ENCODE measurements around the gene NUP160.
"Not testable (repeated sequence)": the region's sequence is repeated elsewhere in the genome, so short reads cannot be mapped to it uniquely, and the experiment has no call there.

NUP160 gene

DNA sequence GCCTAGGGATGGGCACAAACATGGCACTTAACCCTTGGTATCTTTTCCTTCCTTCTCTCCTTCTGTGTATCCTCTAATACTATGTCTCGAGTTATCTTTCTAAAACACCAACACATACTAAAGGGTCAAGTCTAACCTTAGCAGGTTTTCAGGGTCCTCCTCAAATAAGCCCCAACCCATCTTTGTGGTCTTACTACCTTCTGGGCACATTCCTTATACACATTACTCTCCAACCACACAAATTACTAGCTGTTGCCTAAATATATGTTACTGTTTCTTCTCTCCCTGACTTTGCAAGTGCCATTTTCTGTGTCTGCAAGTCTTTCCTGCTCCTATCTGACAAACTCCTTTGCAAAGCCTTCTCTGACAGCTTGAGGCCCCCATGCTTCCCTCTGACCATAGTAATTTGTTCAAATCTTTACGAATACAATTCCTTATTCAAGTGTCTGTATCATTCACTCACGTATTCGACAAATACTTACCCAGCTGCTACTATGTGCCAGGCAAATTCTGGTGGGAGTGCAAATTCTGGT is 15.8 kb upstream of the NUP160 start:
- DNase-seq: no peak

DNA sequence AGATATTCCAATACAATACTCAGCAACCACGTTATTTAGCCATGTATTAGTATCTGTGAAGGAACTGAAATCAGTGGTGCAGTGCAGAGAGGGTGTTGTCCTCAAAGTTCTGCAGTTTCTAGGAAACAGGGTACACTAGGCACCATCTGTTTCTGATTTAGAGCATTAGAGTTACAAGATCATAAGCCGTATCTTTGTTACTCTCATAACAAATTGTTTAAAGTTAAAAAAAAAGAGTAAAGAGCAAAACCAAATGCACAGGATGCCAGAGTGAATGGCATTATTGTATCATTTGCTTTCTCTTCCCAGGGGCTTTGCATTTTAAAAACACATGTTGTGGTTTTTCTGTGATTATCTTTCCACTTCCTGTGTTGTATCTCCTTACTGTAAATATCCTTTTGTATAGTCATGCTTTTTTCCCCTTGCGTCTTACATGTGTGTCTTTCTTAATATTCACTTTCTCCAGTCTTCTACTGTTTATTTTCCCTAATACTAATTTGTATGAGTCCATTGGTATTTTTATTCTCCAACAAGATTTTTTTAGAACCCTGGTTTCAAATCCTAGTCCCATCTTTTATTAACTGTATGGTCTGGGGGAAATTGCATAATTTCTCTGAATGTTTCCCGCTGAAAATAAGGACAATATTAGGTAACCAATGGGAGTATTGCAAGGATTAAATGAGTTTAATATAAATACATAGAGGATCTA is 15.2 kb upstream of the NUP160 start:
- peak in 2 of 4 experiments; percentile 43 for DNase-seq

DNA sequence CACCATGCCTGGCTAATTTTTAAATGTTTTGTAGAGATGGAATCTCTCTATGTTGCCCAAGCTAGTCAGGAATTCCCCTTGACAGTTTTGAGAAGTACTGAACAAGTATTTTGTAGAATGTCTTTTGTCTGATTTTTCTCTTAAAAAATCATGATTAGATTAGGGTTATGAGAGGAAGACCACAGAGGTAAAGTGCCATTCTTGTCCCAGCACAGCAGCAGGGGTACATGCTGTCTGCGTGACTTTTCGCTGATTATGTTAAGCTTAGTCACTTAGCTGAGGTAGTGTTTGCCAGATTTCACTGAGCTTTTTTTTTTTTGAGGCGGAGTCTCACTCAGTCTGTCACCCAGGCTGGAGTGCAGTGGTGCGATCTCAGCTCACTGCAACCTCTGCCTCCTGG is 13.6 kb upstream of the NUP160 start:
- DNase-seq: peak in 3 of 4 experiments; percentile 20 to 38 (median 26)

DNA sequence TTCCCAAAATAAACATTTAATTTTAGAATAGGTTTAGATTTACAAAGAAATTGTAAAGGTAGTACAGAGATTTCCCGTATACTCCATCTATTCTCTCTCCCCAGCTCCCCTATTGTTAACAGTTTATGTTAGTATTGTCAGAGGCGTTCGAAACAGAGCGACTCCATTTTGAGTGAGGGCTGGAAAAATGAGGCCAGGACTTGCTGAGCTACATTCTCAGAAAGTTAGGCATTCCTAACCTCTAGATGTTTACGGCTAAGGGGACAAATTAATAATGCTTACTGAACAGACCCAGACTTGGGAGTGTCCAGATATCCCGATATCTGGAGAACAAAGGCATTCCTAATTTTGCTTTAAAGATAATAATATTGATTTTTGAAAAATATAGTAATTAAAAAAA is 12.4 kb upstream of the NUP160 start:
- no peak for DNase-seq

DNA sequence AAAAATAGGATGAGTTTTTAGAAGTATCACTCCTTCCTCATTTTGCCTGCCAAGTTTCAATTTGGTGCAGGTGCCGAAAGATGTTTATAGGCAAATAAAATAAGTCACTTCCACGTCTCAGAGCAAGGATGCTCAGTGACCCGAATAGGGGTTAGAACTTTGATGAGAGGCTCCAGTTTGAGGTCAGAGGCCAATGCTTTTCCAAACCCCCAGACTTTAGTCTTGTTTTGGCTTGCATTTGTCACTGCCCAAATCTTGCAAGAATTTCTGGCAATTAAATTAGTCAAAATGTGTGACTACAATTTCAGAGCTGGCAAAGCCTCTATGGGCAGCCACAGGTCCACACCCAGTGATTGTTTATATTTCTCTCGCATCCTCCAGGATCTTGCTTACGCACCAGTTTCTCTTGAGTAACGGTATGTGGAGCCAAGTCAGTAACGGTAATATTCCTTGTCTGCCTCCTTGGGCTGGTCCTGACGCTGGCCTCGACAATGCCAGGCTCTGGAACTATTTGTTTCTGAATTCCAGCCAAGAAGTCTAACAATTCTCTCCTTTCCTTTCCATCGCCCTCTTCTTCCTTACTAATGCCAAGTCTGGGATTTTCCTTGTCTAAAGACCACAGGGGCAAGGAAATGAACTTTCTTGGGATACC is 9.9 kb upstream of the NUP160 start:
- DNase-seq: no peak

DNA sequence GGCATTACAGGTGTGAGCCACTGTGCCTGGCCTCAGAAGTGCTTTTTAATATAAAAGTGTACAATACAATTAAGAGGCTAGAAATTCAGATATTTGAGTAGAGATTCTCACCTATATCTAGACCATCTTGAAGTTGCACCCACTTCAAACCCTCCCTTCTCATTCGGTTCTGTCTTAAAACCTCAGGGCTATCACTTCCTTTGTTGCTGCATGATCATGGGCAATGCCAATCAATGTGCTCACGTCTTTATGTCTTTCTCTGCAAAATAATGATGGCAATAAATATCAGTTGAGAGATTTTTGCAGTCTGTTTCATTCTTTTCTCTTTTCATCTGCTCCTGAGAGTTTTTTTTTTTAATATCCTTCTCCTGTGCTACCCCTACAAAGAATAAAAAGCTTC is 9.3 kb upstream of the NUP160 start:
- no peak for DNase-seq

DNA sequence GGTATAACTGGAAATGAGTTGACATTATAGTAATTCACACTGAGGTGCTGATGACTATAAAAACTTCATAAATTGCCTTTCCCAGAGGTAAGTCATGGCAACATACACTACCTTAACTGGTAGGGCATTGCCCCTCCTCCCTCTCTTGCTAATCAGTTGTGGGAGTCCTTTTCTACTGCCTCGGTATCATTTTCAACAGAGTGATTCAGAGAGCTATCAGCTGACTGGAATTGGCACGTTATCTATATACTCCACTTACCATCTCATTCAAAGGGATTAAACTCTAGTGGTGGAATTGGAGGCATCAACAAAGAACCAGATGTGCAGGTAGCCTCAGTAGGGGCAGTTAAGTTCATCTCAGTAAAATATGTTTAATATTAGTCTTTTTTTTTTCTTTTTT is 8.0 kb upstream of the NUP160 start:
- no peak for DNase-seq

DNA sequence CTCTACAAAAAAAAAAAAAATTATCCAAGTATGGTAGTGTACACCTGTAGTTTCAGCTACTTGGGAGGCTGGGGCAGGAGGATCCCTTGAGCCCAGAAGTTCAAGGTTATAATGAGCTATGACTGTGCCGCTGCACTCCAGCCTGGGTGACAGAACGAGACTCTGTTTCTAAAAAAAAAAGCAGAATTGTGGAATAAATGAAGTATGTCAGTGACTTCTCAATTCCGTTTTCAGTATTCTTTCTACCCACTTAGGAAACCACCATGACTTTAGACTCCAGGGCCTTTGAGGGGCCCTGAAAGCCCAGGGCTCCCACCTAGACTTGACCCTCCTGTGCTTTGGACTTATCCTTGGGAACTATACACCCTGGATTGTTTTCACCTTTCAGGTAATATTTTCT is 6.5 kb upstream of the NUP160 start:
- DNase-seq: peak in 2 of 4 experiments; percentile 38 to 40

DNA sequence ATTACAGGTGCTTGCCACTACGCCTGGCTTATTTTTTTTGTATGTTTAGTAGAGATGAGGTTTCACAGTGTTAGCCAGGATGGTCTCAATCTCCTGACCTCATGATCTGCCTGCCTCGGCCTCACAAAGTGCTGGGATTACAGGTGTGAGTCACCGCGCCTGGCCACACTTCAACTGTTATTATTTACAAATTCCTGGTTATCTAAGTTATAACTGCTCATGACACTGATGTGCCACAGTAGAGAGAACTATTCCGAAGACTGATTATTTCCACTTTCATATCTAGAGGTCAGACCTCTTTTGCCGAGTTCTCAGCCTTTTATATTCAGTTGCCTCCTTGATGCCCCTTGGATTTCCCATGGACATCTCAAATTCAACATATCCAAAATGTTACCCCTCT is 3.9 kb upstream of the NUP160 start:
- DNase-seq: no peak

DNA sequence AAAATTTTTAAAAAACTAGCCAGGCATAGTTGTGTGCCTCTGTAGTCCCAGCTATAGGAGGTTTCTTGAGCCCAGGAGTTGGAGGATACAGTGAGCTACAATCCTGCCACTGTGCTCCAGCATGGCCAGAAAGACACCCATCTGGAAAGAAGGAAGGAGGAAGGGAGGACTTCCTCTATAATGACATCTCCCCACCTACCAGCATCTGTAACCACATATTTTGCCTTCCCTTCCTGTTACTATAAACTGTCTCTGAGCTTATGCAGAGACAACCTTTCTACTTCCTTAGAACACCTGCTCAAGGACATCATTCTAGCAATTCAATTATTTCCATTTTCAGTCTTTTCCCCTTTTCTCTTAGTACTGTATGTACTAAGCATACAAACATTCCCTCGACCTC is 2.2 kb upstream of the NUP160 start:
- DNase-seq: peak in 1 of 4 experiments; percentile 34

DNA sequence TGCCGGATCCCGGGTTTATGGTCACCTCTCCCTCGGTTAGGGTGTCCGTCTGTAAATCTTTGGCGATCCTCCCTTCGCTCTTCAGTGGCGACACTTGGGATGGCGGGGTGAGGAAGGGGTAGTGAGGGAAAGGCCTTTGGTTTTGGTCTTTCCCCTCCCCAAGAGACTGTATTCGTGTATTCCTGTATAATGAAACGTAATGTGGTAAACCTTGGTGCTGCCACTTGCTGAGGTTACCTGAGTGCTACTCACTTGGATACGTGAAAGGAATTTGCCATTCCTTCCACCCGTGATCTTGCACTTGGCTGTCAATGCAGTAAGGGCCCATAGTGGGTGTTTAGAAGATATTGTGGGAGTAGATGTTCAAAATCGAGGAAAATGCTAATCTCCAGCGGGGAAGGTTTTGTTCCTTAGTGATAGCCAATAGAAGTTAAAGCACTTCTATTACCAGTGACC is 578 bp upstream of the NUP160 start:
- DNase-seq: no peak

DNA sequence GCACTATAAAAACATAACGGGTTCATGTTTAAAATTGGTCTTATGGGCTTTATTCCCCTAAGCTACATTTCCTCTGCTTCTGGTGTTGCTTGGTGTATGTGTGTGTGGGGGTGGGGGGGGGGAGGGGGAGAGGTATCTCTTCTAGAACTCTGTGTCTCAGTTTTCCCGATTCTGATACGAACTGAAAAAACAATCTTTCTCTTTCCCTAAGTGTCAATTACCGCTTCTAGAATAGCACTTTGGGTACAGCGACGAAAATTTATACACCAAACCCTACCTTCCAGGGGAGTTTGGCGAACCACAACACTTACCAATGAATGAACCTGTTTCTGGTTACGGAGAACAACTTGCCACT is 636 bp downstream of the NUP160 start:
- no peak for DNase-seq

DNA sequence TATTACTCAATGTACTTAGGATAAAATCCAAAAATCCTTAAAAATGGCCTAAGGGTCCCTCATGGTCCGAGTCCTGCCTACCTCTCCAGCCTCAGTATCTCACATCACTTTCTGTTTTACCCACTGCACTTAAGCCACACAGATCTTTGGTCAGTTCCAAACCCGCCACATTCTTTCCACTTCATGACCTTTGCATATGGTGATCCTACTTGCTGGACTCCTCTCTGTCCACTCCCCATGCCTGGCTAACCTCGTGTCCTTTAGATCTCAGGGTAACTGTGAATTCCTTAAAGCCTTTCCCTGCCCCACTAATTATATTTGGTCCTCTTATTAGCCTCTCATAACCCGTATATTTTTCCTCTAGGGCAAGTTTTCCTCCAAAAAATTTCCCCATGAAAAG is 1.2 kb downstream of the NUP160 start:
- DNase-seq: no peak

DNA sequence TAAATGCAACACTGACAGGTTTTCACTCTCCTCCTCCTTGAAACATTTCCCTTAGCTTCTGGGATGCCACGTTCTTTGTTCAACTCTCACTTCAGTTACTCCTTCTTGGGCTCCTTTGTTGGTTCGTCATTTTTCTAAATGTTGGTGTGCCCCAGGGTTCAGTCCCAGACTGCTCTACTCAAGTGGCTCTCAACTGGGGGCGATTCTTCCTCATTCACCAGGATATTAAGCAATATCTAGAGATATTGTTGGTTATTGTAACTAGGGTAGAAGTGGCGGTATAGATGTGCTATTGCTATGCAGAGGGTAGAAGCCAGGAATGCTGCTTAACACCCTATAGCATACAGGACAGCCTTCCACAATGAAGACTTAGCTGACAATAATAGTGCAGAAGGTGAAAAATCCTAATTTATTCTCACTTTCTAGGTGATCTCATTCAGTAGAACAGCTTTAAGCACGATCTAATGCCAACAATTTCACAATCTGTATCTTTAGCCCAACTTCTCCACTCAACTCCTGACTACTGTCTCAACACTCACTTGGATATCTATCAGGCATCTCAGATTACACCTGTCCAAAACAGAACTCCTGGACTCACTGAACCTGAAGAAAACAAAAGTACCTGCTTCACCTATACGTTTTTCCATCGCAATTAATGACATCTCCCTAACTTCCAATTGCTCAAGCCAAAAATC is 4.6 kb downstream of the NUP160 start:
- peak; percentile 52 to 77 (median 62) for DNase-seq

DNA sequence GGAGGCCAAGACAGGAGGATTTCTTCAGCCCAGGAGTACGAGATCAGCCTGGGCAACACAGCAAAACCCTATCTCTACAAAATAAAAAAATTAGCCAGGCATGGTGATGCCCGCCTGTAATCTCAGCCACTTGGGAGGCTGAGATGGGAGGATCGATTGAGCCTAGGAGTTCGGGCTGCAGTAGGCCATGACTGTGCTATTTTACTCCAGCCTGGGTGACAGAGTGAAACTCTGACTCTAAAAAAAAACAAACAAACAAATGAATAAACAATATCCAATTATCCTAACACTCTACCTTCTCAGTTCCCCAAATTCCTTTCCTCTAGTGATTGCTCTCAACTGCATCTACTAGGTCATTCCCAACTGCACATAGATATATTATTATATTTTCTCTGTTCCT is 5.4 kb downstream of the NUP160 start:
- no peak for DNase-seq

DNA sequence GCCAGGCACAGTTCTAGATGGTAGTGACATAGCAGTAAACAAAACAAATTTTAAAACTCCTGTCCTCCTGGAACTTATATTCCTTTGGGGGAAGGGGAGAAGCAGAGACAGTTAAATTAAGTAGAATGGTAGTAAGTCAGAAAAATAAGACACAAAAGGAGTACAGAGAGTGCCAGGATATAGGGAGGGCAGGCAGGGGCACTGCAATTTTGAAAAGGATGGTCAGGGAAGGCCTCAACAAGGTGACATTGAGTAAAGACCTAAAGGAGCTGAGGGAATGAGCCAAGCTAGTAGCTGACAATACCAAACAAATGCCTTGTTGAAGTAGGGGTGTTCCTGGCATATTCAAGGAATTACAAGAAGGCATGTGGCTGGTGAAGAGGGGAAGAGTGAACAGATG is 10.2 kb downstream of the NUP160 start:
- DNase-seq: no peak

DNA sequence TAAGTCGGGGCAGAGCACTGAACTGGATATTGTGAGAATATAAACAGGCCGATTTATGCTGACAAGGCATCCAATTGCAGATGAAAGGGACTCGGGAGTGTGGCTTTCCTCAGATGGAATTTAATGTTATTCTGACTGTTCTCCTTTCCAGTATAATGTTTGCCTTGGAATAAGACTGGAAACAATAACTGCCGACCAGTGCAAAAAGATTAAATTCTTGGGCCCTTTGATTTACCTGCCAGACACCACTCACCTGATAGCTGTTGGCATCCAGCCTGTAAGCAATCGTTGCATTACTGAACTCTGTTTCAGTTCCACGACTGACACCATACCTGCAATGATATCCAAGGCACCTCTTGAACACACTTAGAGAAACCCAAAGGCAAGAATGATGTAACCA is 10.9 kb downstream of the NUP160 start:
- DNase-seq: no peak

DNA sequence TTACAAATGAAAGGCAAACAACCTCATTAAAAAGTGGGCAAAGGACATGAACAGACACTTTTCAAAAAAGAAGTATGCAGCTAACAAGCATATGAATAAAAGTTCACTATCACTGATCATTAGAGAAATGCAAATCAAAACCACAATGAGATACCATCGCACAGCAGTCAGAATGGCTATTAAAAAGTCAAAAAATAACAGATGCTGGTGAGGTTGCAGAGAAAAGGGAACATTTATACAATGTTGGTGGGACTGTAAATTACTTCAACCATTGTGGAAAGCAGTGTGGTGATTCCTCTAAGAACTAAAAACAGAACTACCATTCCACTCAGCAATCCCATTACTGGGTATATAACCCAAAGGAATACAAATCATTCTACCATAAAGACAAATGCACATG is 18.1 kb downstream of the NUP160 start:
- not testable (repeated sequence) for DNase-seq

DNA sequence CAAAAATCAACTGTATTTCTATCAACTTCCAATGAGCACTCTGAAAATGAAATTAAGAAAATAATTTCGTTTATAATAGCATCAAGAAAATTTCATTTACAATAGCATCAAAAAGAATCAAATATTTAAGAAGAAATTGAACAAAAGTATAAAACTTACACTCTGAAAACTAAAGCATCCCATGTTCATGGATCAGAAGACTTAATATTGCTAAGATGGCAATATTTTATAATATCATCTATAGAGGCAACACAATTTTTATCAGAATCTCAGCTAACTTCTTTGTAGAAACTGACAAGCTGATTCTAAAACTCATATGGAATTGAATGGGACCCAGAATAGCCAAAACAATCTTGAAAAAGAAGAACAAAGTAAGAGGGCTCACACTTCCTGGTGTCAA is 19.9 kb downstream of the NUP160 start:
- DNase-seq: no peak

DNA sequence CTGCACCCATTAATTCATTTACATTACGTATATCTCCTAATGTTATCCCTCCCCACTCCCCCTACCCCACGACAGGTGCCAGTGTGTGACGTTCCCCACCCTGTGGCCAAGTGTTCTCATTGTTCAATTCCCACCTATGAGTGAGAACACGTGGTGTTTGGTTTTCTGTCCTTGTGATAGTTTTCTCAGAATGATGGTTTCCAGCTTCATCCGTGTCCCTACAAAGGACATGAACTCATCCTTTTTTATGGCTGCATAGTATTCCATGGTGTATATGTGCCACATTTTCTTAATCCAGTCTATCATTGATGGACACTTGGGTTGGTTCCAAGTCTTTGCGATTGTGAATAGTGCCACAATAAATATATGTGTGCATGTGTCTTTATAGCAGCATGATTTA is 25.5 kb downstream of the NUP160 start:
- DNase-seq: not testable (repeated sequence)

DNA sequence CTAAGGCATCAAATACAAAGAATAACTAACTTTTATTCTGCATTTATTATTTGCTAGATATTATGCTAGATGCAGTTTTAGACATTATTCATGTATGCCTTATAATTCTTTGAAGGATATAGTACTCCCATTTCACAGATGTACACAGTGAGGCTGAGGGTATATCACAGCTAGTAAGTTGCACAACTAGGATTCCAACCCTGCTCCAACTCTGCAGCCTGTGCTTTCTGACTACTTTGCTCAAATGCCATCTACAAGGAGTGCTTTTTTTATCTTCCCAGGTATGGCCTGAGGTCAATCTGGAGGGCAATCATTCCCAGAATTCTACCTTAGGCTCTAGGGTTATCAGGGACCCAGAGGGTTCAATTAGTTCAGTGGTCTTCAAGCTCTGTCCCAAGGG is 28.4 kb downstream of the NUP160 start:
- no peak for DNase-seq

DNA sequence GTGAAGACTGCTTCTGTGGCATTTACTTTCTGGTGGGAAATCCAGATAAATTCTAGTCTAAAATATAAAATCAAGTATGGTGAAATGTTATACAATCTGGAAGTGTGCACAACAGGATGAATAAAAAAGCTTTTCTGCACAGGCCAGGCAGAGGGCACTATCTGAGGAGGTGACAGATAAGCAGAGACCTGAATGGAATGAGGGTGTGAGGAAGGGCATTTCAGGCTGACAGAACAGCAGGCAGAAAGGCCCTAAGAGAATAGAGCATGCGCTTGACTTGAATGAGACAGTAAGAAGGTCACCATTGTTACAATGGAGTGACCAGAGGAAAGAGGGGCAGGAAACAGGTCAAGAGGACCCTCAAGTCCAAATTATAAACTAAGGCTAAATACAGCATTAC is 47.4 kb downstream of the NUP160 start:
- DNase-seq: no peak

DNA sequence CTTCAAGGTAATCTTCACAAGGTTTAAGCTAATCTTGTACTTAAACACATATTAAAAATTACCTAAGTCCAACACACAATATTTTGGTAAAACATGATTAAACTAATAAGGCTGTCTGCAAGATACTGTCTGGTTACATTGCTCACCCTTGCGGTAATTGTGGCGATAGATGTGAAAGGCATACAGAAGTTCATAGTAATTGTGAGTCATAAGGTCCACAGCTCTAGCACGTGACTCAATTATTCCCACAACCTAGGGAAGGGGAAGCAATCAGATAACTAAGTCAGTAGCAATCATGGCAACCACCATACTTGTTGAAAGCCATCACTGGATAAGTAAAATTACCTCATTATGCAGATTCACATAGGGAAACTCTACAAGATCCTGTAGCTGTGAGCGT is 50.5 kb downstream of the NUP160 start:
- DNase-seq: peak; percentile 24 to 69 (median 50)

Measured in suppressor macrophage (primary cell).